GM19324 (cell line): ENCODE data around the gene LCE2D.
"Not testable (repeated sequence)": the region's sequence is repeated elsewhere in the genome, so short reads cannot be mapped to it uniquely, and the experiment has no call there.

Experiments
- ATAC-seq: cut with Tn5 transposase; IDR thresholded peaks from one replicate; pipeline ENCODE4 v1.9.1; 2021; ENCODE audit warnings: mild to moderate bottlenecking, moderate library complexity; ENCODE audit not compliant: unreplicated experiment, low FRiP score

LCE2D gene, protein sequence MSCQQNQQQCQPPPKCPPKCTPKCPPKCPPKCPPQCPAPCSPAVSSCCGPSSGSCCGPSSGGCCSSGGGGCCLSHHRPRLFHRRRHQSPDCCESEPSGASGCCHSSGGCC

DNA sequence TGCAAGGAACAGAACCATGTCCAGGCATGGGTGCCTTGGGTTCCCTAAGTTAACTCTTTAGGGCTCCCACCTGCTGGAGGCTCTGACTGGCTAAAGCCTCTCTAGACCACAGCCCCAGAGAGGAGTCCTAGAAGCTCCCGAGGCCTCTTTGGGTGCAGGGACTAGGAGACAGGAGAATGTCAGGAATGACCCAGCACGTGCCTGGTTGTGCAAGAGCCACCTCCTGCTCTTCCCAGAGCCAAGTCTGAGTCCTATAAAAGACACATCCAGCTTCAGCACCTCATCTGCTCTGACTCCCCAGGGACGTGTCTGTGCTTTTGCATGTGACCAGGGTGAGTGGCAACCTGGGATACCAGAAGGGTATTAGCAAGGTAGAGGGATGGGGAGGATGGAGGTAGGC is at the start of gene LCE2D:
TSS of gene LCE2D (plus strand) at position 283 of the 400 bp plus-strand sequence. CDS start 726 bp downstream, outside the sequence.
- no peak for ATAC-seq

DNA sequence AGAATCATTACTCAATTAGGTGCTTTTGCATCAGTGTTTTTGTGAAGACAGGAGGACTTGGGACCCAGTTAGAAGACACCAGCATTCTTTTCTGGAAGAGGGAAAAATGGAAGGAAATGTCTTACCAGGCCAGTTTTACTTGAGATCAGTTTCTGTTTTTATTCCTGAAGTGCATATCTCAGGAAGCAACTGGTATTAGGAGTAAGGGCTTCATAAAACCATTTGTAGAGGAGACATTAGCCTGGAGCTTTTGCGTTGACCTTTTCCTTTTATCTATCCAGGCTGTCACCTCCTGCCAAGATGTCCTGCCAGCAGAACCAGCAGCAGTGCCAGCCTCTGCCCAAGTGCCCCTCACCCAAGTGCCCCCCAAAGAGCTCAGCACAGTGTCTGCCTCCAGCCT is 49.7 kb upstream of the LCE2D start, which contains the start of gene LCE3B:
TSS of gene LCE3B (plus strand) at position 301 of the 400 bp plus-strand sequence. CDS start at position 301, 0 bp downstream.
- no peak for ATAC-seq

DNA sequence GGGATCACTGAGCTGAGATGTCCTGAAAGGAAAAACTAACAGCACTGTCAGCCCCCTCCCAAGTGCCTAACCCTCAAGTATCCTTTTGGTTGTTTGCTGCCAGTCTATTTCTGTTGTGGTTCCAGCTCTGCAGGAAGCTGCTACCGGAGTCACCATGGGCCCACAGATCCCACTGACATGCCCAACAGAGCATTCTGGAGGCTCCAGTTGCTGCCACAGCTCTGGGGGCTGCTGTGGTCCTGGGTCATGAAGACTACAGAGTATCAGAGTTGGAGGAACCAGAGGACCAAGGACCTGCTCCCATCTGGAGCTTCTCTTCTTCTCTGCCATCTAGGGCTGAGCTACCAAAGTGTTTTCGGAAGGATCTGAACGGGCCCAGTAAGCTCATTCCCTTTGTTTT is 41.2 kb upstream of the LCE2D start:
- ATAC-seq, result no peak

DNA sequence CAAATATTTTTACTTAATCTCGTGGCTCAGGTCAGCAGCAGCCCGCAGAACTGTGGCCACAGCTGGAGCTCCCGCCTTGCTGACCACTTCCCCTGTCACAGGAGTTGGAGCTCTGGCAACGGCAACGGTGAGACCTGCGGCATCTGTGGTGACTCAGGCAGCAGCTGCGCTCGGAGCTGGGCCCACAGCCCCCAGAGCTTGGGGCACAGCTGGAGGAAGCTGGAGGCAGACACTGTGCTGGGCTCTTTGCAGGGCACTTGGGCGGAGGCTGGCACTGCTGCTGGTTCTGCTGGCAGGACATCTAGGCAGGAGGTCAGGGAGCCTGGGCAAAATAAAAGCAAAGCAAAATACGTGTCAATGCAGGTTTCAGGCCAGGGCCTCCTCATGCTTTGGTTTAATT is 40.4 kb upstream of the LCE2D start, which contains the start of gene LCE3A:
TSS of gene LCE3A (minus strand) at position 301 of the 400 bp plus-strand sequence. CDS start at position 301, 0 bp downstream.
- ATAC-seq, result no peak

DNA sequence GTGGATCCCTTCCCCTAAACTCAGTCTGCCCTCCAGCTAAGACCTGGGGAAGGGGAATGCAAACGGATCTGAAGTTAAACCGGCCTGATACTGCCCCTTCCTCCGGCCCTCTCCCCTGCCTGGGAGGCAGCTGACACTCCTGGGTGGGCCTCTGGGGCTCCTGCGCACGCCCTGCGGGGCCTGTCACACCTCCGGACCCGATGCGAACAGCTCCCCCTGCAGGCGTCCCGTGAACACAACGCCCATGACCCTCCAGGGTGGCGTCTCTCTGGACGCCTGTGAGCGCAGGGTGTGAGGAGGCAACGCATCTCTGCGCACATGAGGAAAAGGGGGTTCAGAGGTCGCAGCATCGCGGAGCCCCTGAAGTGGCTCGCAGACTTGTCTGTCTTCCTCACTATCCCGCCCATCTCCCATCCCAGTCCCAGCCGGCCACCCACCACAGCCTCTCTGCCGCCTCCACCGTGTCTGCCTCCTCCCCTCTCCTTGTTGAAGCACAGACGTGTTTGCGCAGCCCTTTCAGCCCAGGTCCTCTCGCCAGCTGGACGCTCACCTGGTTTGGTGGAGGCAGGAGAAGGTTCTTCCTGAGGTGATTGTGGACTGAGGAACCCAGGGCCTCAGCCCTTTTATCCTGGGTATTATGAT is 39.9 kb upstream of the LCE2D start:
- ATAC-seq, result no peak

DNA sequence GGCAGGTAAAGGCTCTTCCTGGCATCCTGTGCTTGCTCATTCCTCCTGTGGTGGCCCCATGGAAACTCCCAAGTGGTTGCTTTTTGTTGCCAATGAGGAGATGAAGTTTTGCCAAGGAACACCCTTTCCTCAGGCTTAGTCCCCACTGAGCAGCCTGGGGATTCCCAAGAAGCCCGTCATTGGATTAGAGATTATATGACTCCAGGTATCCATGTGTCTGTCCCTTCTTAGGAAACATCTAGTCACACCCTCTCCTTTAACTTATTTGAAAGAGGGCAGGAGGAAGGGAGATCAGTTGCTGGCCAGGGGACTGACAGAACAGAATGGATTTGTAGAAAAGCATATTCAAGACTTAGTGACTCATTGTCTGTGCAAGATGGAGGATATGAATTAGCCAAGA is 36.4 kb upstream of the LCE2D start:
- no peak for ATAC-seq

DNA sequence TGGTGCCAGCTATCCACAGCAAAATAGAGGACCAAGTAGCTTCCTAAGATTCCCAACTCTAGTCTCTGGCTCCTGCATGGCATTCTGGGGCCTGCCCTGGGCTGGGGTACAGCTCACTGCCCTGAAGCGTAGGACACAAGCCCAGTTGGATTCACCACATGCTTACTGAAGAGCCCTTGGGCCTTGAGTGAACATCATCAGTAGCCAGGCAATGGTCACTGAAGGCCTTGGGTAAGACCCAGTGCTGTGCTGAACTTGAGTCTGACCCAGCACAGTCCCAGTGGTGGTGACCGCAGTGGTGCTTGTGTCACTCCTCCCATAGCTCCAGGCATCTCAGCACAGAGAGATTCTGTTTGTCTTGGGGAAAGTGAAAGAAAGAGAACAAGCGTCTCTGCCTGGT is 32.6 kb upstream of the LCE2D start:
- no peak for ATAC-seq

DNA sequence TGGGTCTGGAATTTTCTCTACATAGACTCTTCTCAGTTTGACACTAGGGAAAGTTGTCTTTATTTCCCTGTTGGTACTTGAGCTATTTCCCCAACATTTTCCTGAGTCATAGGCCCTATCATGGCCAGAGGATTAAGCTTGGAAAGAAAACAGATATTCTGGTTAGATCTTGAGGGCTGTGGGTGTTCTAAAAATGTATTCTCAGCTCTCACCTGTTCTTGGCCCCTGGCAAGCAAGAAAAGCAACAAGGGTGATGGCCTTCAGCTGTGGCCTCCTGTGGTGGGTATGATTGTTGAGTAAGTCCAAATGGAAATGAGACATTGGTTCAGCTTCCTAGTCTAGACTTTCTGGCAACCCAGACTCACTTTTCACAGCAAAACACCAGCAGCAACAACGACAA is 22.8 kb upstream of the LCE2D start:
- no peak for ATAC-seq

DNA sequence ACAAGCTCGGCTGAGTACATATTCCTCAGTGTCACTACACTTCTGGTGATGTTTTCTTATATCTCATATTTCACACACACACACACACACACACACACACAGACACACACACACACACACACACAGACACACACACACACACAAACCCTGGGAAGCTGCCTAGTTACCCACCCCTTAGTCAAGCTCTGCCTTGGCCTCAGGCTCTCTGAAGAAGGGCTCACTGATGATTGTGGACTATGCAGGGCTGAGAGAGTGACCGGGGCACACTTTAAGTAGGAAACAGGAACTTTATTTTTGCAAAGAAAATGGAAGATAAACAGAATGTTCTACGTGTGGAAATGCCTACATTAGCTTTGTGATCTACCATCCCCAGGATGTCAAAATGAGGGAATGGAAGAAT is 19.2 kb upstream of the LCE2D start:
- ATAC-seq, result no peak

DNA sequence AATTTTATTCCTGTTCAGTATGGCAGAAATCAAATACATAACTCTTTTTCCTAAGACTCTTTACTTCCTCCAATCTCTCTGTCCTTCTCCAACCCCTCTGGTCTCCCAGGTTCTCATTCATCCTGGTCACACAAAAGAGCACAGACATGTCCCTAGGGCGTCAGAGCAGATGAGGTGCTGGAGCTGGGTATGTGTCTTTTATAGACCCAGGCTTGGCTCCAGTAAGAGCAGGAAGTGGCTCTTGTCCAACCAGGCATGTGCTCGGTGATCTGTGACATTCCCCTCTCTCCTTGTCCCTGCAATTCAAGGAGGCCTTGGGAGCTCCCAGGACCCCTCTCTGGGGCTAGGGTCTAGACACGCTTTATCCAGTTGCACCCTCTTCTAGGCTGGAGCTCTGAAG is 18.0 kb upstream of the LCE2D start:
- ATAC-seq, result no peak

DNA sequence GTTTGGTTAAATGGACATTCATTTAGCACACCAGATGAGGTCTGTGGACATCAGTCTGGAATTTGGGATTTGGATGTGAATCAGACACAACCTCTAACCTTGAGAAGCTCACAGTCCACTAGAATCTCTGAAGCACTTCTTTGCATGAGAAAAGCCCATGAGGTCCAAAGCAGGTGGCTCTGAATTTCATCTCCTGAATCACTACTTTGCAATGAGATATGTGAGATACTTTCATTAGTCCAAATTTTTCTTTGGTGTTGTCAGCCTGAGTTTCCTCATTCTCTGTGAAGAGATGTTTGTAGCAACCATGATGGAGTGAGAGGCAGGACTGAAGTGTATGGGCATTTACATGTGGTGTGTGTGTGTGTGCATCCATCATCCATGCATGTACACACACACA is 16.5 kb upstream of the LCE2D start:
- no peak for ATAC-seq

DNA sequence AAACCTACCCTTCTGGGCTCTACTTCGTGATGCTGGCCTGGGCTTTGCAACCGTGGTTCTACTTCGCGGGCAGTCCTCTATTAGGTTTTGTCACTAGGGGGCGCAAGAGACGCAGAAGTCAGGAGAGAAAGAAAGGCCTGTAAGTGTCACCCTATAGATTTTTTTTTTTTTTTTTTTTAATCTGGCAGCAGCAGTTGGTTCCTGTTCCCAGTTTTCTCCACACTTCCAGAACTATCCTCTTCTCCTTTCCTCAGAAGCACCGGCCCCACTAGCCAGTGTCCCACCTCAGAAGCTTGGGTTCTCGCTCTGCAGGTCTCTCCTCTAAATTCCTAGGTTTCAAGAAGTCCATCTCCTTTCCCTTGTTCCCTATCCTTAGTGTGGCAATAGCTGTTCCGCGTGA is 9.1 kb upstream of the LCE2D start:
- no peak for ATAC-seq

DNA sequence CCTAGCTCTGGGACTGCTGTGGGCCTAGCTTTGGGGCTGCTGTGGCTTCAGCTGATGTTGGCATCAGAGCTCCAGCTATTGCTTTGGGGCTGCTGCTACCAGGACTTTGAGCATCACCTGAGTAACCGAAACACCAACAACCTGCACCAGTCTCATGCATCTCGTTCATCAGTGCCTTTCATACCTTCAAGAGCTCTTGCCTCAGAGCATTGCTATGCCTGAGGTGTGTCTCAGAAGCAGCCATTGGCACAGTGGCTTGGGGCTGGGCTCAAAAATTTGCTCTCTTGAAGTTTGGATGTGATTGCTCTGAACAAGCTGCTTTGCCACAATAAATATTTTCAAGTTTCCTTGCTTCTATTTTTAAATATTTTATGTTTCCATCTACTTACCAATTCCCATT is 6.7 kb upstream of the LCE2D start:
- ATAC-seq, result no peak

DNA sequence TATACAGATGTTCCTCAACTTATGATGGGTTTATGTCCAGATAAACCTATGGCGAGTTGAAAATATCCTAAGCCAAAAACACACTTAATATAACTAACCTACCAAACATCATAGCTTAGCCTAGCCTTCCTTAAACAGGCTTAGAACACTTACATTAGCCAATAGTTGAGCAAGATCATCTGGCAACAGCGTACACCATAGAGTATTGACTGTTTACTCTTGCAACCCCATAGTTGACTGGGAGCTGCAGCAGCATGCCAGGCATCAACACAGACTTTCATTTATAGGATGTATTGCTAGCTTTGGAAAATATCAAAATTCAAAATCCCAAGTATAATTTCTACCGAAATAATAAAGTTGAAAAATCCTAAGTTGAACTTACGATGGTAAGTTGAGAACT is 5.5 kb upstream of the LCE2D start:
- ATAC-seq, result no peak

DNA sequence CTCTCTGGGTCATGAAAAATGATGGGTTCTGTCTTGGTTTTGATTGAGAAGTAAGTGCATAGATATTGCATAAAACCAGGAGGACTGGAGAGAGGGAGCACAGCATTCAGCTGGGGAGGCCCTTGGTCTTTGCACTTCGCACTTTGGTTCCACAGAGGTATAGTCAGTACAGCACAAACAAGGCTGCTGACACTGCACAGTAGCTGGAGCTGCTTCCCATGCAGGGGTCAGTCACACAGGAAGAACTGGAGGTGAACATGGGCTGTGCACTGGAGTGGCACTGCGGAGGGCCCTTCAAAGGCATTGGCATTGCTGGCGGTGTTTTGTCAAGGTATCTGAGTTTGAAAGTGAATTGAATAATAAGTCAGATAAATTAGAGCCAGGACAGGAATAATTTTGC is 4.5 kb upstream of the LCE2D start:
- no peak for ATAC-seq

DNA sequence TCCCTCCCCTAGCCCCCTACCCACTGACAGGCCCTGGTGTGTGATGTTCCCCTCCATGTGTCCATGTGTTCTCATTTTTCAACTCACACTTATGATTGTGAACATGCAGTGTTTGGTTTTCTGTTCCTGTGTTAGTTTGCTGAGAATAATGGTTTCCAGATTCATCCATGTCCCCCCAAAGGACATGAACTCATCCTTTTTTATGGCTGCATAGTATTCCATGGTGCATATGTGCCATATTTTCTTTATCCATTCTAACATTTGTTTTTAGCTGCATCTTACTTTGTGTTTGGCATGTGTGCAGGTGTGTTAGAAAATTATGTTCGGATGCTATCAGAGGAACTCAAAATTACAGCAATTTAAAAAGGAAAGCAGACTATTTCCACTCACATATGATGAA is 3.0 kb downstream of the LCE2D start:
- not testable (repeated sequence) for ATAC-seq

DNA sequence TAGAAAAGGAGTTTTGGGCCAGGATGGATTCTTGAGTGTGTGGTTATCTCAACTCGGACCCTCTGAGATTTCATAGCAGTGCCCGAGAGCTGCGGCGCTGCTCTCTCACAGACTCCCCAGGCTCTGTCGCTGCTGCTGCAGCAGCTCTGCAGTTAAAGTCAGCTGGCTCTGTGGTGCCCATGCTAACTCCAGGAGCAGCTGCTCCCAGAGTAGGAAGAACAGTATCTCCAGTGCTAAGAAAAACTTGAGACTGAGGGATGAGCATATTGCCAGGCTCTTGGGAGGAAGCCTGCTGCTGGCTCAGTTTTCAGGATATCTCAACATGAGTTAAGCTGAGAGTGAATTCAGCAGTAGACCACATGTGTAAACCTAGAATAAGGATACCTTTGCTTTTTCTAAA is 4.5 kb downstream of the LCE2D start:
- ATAC-seq, result no peak

DNA sequence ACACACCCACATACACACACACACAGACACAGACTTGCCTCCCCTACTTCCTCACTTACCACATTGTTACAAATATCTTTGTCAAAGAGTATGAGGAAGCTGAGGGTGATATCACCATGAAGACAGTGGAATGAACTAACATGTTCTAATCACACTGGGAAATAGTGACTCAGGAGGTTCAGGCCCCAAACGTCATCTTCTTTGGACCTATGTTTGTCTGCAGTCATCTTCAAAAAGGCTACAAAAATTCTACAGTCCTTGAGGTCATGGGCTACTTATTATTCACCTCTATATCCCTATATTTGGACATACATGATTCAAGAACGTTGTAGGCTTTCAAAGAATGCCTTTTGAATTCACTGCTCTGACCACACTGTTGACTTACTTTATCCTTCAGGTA is 9.8 kb downstream of the LCE2D start:
- ATAC-seq, result no peak

DNA sequence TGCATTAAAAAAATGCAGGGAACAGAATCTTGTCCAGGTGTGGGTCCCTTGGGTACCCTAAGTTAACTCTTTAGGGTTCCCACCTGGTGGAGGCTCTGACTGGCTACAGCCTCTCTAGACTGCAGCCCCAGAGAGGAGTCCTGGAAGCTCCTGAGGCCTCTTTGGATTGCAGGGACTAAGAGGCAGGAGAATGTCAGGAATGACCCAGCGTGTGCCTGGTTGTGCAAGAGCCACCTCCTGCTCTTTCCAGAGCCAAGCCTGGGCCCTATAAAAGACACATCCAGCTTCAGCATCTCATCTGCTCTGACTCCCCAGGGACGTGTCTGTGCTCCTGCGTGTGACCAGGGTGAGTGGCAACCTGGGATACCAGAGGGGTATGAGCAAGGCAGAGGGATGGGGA is 11.8 kb downstream of the LCE2D start, which contains the start of gene LCE2C:
TSS of gene LCE2C (plus strand) at position 297 of the 400 bp plus-strand sequence. CDS start 737 bp downstream, outside the sequence.
- not testable (repeated sequence) for ATAC-seq

DNA sequence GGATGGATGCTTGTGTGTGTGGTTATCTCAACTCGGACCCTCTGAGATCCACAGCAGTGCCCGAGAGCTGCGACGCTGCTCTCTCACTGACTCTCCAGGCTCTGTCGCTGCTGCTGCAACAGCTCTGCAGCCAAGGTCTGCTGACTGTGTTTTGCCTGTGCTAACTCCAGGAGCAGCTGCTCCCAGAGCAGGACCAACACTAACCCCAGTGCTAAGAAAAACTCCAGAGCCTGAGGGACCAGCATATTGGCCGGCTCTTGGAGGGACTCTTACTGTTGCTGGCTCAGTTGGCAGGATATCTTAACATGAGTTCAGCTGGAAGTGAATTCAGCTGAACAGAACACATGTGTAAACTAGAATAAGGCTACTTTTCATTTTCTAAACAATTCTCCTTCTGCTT is 16.3 kb downstream of the LCE2D start:
- ATAC-seq, result no peak

DNA sequence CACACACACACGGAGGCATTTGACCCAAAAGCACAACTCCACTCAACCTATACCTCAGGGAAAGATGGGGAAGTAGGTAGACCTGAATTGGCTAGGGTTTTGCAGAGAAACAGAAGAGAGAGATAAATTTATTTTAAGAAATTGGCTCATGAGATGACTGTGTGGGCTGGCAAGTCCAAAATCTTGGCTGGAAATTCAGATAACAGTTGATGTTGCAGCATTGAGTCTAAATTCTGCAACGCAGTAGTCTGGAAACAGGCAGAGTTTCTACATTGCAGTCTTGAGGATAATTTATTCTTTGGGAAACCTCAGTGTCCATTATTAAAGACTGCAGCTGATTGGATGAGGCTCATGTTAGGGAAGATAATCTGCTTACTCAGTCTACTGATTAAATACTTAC is 18.4 kb downstream of the LCE2D start:
- no peak for ATAC-seq

DNA sequence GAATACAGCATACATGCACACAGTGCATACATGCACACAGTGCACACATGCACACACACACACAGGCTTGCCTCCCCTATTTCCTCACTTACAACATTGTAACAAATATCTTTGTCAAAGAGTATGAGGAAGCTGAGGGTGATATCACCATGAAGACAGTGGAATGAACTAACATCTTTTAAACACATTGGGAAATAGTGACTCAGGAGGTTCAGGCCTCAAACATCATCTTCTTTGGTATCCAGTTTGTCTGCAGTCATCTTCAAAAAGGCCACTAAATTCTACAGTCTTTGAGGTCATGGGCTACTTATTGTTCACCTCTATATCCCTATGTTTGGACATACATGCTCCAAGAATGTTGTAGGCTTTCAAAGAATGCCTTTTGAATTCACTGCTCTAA is 20.7 kb downstream of the LCE2D start:
- no peak for ATAC-seq
